Astrocyte (in vitro differentiated cells and primary cell): ENCODE results near the gene PNPT1. TPM values are rescaled to one million over a fixed set of nuclear protein-coding genes. Genes with fewer than 3 reads are reported as not detected.

Source experiments
- DNase-seq: peaks from one replicate; pipeline ENCODE4 v3.0.0-alpha.2; 2010; ENCODE audit warnings: low read depth
- FAIRE-seq: peaks from 2 replicates; lab custom pipeline; 2011; peaks lifted over from hg19 to GRCh38; lab: Jason Lieb, UNC
- H2AFZ ChIP-seq: 2 replicates; pipeline ENCODE4 v1.6.0; 2012; ENCODE audit warnings: low read depth, low read length, inconsistent platforms
- H3K27ac ChIP-seq: 2 replicates; pipeline ENCODE4 v1.5.1; 2011; ENCODE audit warnings: low read depth, low read length, inconsistent platforms
- H3K27me3 ChIP-seq: 2 replicates; pipeline ENCODE4 v1.6.0; 2011; ENCODE audit warnings: low read length, inconsistent platforms; ENCODE audit not compliant: insufficient read depth
- H3K36me3 ChIP-seq: 2 replicates; pipeline ENCODE4 v1.5.1; 2011; ENCODE audit warnings: low read length, inconsistent platforms; ENCODE audit not compliant: insufficient read depth
- H3K4me1 ChIP-seq: 2 replicates; pipeline ENCODE4 v1.5.1; 2011; ENCODE audit warnings: low read length, inconsistent platforms; ENCODE audit not compliant: insufficient read depth
- H3K4me2 ChIP-seq: 2 replicates; pipeline ENCODE4 v1.6.0; 2012; ENCODE audit warnings: low read length, inconsistent platforms
- H3K4me3 ChIP-seq: 2 replicates; pipeline ENCODE4 v1.5.1; 2011; ENCODE audit warnings: low read depth, mild to moderate bottlenecking, low read length, inconsistent platforms; ENCODE audit not compliant: insufficient read depth
- H3K79me2 ChIP-seq: 2 replicates; pipeline ENCODE4 v1.6.0; 2012; ENCODE audit warnings: mild to moderate bottlenecking, low read length, inconsistent platforms; ENCODE audit not compliant: insufficient read depth
- H3K9ac ChIP-seq: 2 replicates; pipeline ENCODE4 v1.6.0; 2012; ENCODE audit warnings: mild to moderate bottlenecking, low read length, inconsistent platforms
- H3K9me3 ChIP-seq: 2 replicates; pipeline ENCODE4 v1.5.1; 2012; ENCODE audit warnings: low read depth, mild to moderate bottlenecking, low read length, inconsistent platforms; ENCODE audit not compliant: insufficient read depth
- H4K20me1 ChIP-seq: 2 replicates; pipeline ENCODE4 v1.6.0; 2012; ENCODE audit warnings: low read length, inconsistent platforms; ENCODE audit not compliant: insufficient read depth
- H3K27ac Mint-ChIP-seq: one replicate; pipeline ENCODE4 v1.8.0; 2021; ENCODE audit warnings: mild to moderate bottlenecking, mixed read lengths; ENCODE audit not compliant: unreplicated experiment
- H3K27me3 Mint-ChIP-seq: one replicate; pipeline ENCODE4 v1.8.0; 2021; ENCODE audit warnings: low read depth, mixed read lengths; ENCODE audit not compliant: unreplicated experiment
- H3K36me3 Mint-ChIP-seq: one replicate; pipeline ENCODE4 v1.8.0; 2021; ENCODE audit warnings: low read depth, mixed read lengths; ENCODE audit not compliant: unreplicated experiment
- H3K4me1 Mint-ChIP-seq: one replicate; pipeline ENCODE4 v1.8.0; 2021; ENCODE audit warnings: low read depth, mixed read lengths; ENCODE audit not compliant: unreplicated experiment
- H3K4me3 Mint-ChIP-seq: one replicate; pipeline ENCODE4 v1.8.0; 2021; ENCODE audit warnings: mild to moderate bottlenecking, moderate library complexity, mixed read lengths; ENCODE audit not compliant: unreplicated experiment
- H3K9me3 Mint-ChIP-seq: one replicate; pipeline ENCODE4 v1.8.0; 2021; ENCODE audit warnings: mild to moderate bottlenecking, mixed read lengths; ENCODE audit not compliant: unreplicated experiment
- EZH2 ChIP-seq: IDR thresholded peaks from 2 replicates; pipeline ENCODE4 v1.6.1; 2012; ENCODE audit warnings: mild to moderate bottlenecking, low read length, inconsistent platforms; ENCODE audit not compliant: insufficient read depth
- total RNA-seq: library from RNA; stranded (reverse); gene quantifications from 2 replicates; pipeline ENCODE4 v1.2.1, GENCODE V29; 2021
- TF ChIP-seq, protein P1 (sequence below): IDR thresholded peaks from 2 replicates; pipeline ENCODE4 v1.5.1; 2011; ENCODE audit warnings: low read depth, mild to moderate bottlenecking, inconsistent platforms, low read length, moderate library complexity; ENCODE audit not compliant: insufficient read depth

PNPT1 gene
- total RNA-seq, 1 donor from 2014 or later: 45.7 TPM

GRCh38 chr2:55734726-55735125, 41.1 kb upstream of the PNPT1 start:
- FAIRE-seq (no peak), DNase-seq (no peak)
- Mint-ChIP-seq H3K4me3 (no peak overlapping the region), H3K27ac (no peak overlapping the region), H3K9me3 (no peaks in the 10 kb centered on the region), H3K27me3 (no peaks in the 10 kb centered on the region), H3K36me3 (no peaks in the 10 kb centered on the region), H3K4me1 (peaks cover 1% of the 10 kb centered on the region)
- H3K4me1 ChIP-seq: no peaks in the 10 kb centered on the region
- no peak overlapping the region for H3K4me3 ChIP-seq
- TF ChIP-seq, protein P1, sequence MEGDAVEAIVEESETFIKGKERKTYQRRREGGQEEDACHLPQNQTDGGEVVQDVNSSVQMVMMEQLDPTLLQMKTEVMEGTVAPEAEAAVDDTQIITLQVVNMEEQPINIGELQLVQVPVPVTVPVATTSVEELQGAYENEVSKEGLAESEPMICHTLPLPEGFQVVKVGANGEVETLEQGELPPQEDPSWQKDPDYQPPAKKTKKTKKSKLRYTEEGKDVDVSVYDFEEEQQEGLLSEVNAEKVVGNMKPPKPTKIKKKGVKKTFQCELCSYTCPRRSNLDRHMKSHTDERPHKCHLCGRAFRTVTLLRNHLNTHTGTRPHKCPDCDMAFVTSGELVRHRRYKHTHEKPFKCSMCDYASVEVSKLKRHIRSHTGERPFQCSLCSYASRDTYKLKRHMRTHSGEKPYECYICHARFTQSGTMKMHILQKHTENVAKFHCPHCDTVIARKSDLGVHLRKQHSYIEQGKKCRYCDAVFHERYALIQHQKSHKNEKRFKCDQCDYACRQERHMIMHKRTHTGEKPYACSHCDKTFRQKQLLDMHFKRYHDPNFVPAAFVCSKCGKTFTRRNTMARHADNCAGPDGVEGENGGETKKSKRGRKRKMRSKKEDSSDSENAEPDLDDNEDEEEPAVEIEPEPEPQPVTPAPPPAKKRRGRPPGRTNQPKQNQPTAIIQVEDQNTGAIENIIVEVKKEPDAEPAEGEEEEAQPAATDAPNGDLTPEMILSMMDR: no peak
- no peak for TF ChIP-seq EZH2
- no peak overlapping the region for H3K4me2 ChIP-seq
- no peaks in the 10 kb centered on the region for H3K36me3 ChIP-seq
- H3K79me2 ChIP-seq: no peaks in the 10 kb centered on the region
- H4K20me1 ChIP-seq: no peaks in the 10 kb centered on the region
- H3K9me3 ChIP-seq: no peaks in the 10 kb centered on the region
- H3K9ac ChIP-seq: no peak overlapping the region
- no peak overlapping the region for H2AFZ ChIP-seq
- no peak overlapping the region for H3K27ac ChIP-seq
- no peaks in the 10 kb centered on the region for H3K27me3 ChIP-seq

GRCh38 chr2:55733335-55733734, 39.7 kb upstream of the PNPT1 start:
- H3K4me2 ChIP-seq: no peak overlapping the region
- peak; percentile 18 for DNase-seq
- H3K27ac ChIP-seq: no peak overlapping the region

DNA sequence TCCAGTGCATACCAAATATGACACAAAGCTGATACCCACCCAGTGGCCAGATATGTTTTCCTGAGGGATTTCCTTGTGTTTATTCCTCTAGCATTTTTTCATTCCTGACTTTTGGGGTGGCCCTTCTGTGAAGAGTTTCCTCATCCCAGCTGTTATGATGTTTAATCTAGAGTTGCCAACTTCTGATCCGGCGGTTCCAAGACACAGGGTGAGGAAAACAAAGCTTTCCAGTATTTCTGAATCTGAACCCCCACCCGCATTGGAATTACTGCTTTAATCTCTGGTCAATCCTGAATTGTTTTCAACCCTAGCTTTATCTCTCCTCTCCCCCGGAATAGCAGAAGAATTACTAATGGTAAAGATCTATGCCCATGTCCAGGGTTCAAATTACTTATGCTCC, 39.2 kb upstream of the PNPT1 start:
- TF ChIP-seq, protein P1: no peak
- H4K20me1 ChIP-seq: no peaks in the 10 kb centered on the region
- no peaks in the 10 kb centered on the region for H3K4me1 ChIP-seq
- FAIRE-seq (no peak), DNase-seq (peak; percentile 59)
- peaks cover 1% of the 10 kb centered on the region for H3K4me1 Mint-ChIP-seq
- H3K4me2 ChIP-seq: no peak overlapping the region
- H3K9me3 ChIP-seq: no peaks in the 10 kb centered on the region
- H3K9ac ChIP-seq: no peak overlapping the region
- H3K4me3 ChIP-seq: no peak overlapping the region
- H3K27ac ChIP-seq: no peak overlapping the region
- no peaks in the 10 kb centered on the region for H3K27me3 Mint-ChIP-seq
- H3K36me3 ChIP-seq: no peaks in the 10 kb centered on the region
- no peaks in the 10 kb centered on the region for H3K36me3 Mint-ChIP-seq
- H3K4me3 Mint-ChIP-seq: no peak overlapping the region
- H2AFZ ChIP-seq: no peak overlapping the region
- H3K9me3 Mint-ChIP-seq: no peaks in the 10 kb centered on the region
- H3K27ac Mint-ChIP-seq: no peak overlapping the region
- no peaks in the 10 kb centered on the region for H3K79me2 ChIP-seq
- H3K27me3 ChIP-seq: no peaks in the 10 kb centered on the region

More at GRCh38 chr2:55733335-55733734, 39.7 kb upstream of the PNPT1 start:
- Histone ChIP-seq H2AFZ (no peak overlapping the region), H3K79me2 (no peaks in the 10 kb centered on the region), H3K9me3 (no peaks in the 10 kb centered on the region), H3K36me3 (no peaks in the 10 kb centered on the region), H3K4me1 (no peaks in the 10 kb centered on the region), H4K20me1 (no peaks in the 10 kb centered on the region), H3K9ac (no peak overlapping the region), H3K4me3 (no peak overlapping the region), H3K27me3 (no peaks in the 10 kb centered on the region)
- TF ChIP-seq, protein P1: no peak
- no peak for TF ChIP-seq EZH2
- Mint-ChIP-seq H3K27ac (no peak overlapping the region), H3K9me3 (no peaks in the 10 kb centered on the region), H3K27me3 (no peaks in the 10 kb centered on the region), H3K36me3 (no peaks in the 10 kb centered on the region), H3K4me1 (peaks cover 1% of the 10 kb centered on the region), H3K4me3 (no peak overlapping the region)
- no peak for FAIRE-seq
